GM18507 (cell line): ENCODE results near the gene SNAPC1.
"Not testable (repeated sequence)": the region's sequence is repeated elsewhere in the genome, so short reads cannot be mapped to it uniquely, and the experiment has no call there.

Experiments
- DNase-seq: peaks from one replicate; pipeline ENCODE4 v3.0.0; 2011; ENCODE audit warnings: low read depth; ENCODE audit not compliant: insufficient read length; ENCODE audit errors: extremely low spot score
- FAIRE-seq: peaks from 2 replicates; lab custom pipeline; 2011; peaks lifted over from hg19 to GRCh38; lab: Jason Lieb, UNC

The SNAPC1 gene

GRCh38 chr14:61761959-61762786 lies at the start of gene SNAPC1:
TSS of gene SNAPC1 (plus strand) at chr14:61762420. CDS start at chr14:61762461, 41 bp downstream.
- FAIRE-seq (peak; percentile 99), DNase-seq (peak; percentile 92)

GRCh38 chr14:61713724-61714437 lies 48.3 kb upstream of the SNAPC1 start:
- no peak for DNase-seq
- no peak for FAIRE-seq

- FAIRE-seq (no peak), DNase-seq (no peak)
Measured at GRCh38 chr14:61716956-61717355, 45.3 kb upstream of the SNAPC1 start.

GRCh38 chr14:61718039-61718438 lies 44.2 kb upstream of the SNAPC1 start:
- FAIRE-seq (no peak), DNase-seq (no peak)

- FAIRE-seq (peak; percentile 41), DNase-seq (no peak)
Measured at GRCh38 chr14:61719344-61720293, 42.6 kb upstream of the SNAPC1 start.

- FAIRE-seq (no peak), DNase-seq (no peak)
Measured at GRCh38 chr14:61720294-61720661, 41.9 kb upstream of the SNAPC1 start.

GRCh38 chr14:61720741-61721140 lies 41.5 kb upstream of the SNAPC1 start:
- FAIRE-seq (no peak), DNase-seq (no peak)

- DNase-seq: no peak
- no peak for FAIRE-seq
Measured at GRCh38 chr14:61724133-61724532, 38.1 kb upstream of the SNAPC1 start.

GRCh38 chr14:61726778-61727658 lies 35.2 kb upstream of the SNAPC1 start:
- FAIRE-seq: no peak
- no peak for DNase-seq

GRCh38 chr14:61730756-61731373 lies 31.4 kb upstream of the SNAPC1 start:
- peak; percentile 56 for FAIRE-seq
- no peak for DNase-seq

- DNase-seq (no peak), FAIRE-seq (no peak)
Measured at GRCh38 chr14:61733972-61734371, 28.2 kb upstream of the SNAPC1 start.

GRCh38 chr14:61736751-61737150 lies 25.5 kb upstream of the SNAPC1 start:
- DNase-seq (no peak), FAIRE-seq (no peak)

- FAIRE-seq (no peak), DNase-seq (no peak)
Measured at GRCh38 chr14:61737915-61738314, 24.3 kb upstream of the SNAPC1 start.

GRCh38 chr14:61739133-61739532 lies 23.1 kb upstream of the SNAPC1 start:
- no peak for DNase-seq

GRCh38 chr14:61742371-61742770 lies 19.8 kb upstream of the SNAPC1 start:
- DNase-seq: no peak
- peak; percentile 18 for FAIRE-seq

More at GRCh38 chr14:61739133-61739532, 23.1 kb upstream of the SNAPC1 start:
- no peak for FAIRE-seq

- no peak for FAIRE-seq
- no peak for DNase-seq
Measured at GRCh38 chr14:61744238-61744637, 18.0 kb upstream of the SNAPC1 start.

- FAIRE-seq: peak; percentile 59
- DNase-seq: not testable (repeated sequence)
Measured at GRCh38 chr14:61746346-61746745, 15.9 kb upstream of the SNAPC1 start.

- FAIRE-seq (no peak), DNase-seq (no peak)
Measured at GRCh38 chr14:61746881-61747280, 15.3 kb upstream of the SNAPC1 start.
